Stimulated activated naive CD8-positive, alpha-beta T cell treated with anti-CD3 and anti-CD28 coated beads, Interleukin-15, Interleukin-2, amounts not matched to agents 100 ng/mL and 50 ng/mL, for 24 hours (primary cell): ENCODE data around the gene PCDHGB4.
A peak's percentile ranks its signal among the peaks of the same experiment; 100 is the strongest.
"Not testable (repeated sequence)": the region's sequence is repeated elsewhere in the genome, so short reads cannot be mapped to it uniquely, and the experiment has no call there.

Source experiments
- H3K27ac Mint-ChIP-seq: one replicate; pipeline ENCODE4 v1.8.0; 2021; ENCODE audit warnings: mild to moderate bottlenecking, mixed read lengths
- H3K27me3 Mint-ChIP-seq: one replicate; pipeline ENCODE4 v1.8.0; 2021; ENCODE audit warnings: mixed read lengths
- H3K36me3 Mint-ChIP-seq: one replicate; pipeline ENCODE4 v1.8.0; 2021; ENCODE audit warnings: low read depth, mixed read lengths
- H3K4me1 Mint-ChIP-seq: one replicate; pipeline ENCODE4 v1.8.0; 2021; ENCODE audit warnings: low read depth, mixed read lengths
- H3K4me3 Mint-ChIP-seq: one replicate; pipeline ENCODE4 v1.8.0; 2021; ENCODE audit warnings: mild to moderate bottlenecking, mixed read lengths
- H3K9me3 Mint-ChIP-seq: one replicate; pipeline ENCODE4 v1.8.0; 2021; ENCODE audit warnings: mixed read lengths

The PCDHGB4 gene

DNA sequence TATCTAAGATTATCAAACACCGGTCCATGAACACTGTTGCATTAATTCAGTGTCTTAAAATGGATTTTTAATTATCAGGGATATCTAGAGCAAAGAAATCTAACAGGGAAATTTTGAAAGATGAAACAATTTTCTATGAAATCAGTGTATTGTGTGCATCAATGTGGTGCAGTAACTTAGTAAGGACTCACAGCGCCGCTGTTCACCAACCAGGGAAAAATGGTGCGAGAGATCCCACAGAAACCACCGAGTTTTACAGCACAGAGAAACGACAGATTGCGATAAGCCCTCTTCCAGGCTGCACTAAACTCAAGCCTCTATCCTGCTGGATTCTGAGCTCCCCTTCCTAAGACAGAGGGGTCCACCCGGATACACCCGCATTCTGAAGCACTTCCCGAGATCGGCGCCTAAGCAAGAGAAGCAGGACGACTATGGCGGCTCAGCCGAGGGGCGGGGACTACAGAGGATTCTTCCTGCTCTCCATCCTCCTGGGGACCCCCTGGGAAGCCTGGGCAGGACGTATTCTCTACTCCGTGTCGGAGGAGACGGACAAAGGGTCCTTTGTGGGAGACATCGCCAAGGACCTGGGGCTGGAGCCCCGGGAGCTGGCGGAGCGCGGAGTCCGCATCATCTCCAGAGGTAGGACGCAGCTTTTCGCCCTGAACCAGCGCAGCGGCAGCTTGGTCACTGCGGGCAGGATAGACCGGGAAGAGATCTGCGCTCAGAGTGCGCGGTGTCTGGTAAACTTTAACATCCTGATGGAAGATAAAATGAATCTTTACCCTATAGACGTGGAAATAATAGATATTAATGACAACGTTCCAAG is 4.8 kb upstream of the PCDHGB4 start, which contains the start of gene PCDHGA7:
Gene PCDHGA7 (plus strand): TSS at position 274 of the 826 bp plus-strand sequence. CDS start 158 bp downstream, at position 432.
- H3K36me3 Mint-ChIP-seq = peaks cover 12% of the 10 kb centered on the region
- H3K9me3 Mint-ChIP-seq = peaks cover 32% of the 10 kb centered on the region
- peak within 1 kb of the TSS; percentile 48 for H3K4me3 Mint-ChIP-seq
- H3K27ac Mint-ChIP-seq = no peak within 1 kb of the TSS
- peaks cover 80% of the 10 kb centered on the region for H3K27me3 Mint-ChIP-seq
- no peaks in the 10 kb centered on the region for H3K4me1 Mint-ChIP-seq

DNA sequence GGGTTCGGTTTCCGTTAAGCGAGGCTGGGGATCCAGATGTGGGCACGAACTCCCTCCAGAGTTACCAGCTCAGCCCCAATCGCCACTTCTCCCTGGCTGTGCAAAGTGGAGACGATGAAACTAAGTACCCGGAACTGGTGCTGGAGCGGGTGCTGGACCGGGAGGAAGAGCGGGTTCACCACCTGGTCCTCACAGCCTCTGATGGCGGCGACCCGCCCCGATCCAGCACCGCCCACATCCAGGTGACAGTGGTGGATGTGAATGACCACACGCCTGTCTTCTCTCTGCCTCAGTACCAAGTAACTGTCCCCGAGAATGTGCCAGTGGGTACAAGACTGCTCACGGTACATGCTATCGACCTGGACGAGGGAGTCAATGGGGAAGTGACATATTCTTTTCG is 4.2 kb upstream of the PCDHGB4 start:
- Mint-ChIP-seq H3K27me3 (peaks cover 82% of the 10 kb centered on the region), H3K4me3 (no peak overlapping the region), H3K9me3 (peaks cover 34% of the 10 kb centered on the region)

DNA sequence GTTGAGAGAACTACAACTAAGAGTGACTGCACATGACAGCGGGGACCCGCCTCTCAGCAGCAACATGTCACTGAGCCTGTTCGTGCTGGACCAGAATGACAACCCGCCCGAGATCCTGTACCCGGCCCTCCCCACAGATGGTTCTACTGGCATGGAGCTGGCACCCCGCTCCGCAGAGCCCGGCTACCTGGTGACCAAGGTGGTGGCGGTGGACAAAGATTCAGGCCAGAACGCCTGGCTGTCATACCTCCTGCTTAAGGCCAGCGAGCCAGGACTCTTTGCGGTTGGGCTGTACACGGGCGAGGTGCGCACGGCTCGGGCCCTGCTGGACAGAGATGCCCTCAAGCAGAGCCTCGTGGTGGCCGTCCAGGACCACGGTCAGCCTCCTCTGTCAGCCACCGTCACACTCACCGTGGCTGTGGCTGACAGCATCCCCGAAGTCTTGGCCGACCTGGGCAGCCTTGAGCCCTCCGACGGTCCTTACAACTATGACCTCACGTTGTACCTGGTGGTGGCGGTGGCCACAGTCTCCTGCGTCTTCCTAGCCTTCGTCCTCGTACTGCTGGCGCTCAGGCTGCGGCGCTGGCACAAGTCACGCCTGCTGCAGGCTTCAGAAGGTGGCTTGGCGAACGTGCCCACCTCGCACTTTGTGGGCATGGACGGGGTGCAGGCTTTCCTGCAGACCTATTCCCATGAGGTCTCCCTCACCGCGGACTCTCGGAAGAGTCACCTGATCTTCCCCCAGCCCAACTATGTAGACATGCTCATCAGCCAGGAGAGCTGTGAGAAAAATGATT is 2.8 kb upstream of the PCDHGB4 start:
- H3K36me3 Mint-ChIP-seq = peaks cover 23% of the 10 kb centered on the region
- no peaks in the 10 kb centered on the region for H3K4me1 Mint-ChIP-seq
- no peak overlapping the region for H3K27ac Mint-ChIP-seq
- H3K4me3 Mint-ChIP-seq = no peak overlapping the region
- peaks cover 81% of the 10 kb centered on the region for H3K27me3 Mint-ChIP-seq
- H3K9me3 Mint-ChIP-seq = peaks cover 38% of the 10 kb centered on the region

More for the DNA sequence above, 4.2 kb upstream of the PCDHGB4 start:
- H3K4me1 Mint-ChIP-seq = no peaks in the 10 kb centered on the region
- no peak overlapping the region for H3K27ac Mint-ChIP-seq
- peaks cover 14% of the 10 kb centered on the region for H3K36me3 Mint-ChIP-seq

DNA sequence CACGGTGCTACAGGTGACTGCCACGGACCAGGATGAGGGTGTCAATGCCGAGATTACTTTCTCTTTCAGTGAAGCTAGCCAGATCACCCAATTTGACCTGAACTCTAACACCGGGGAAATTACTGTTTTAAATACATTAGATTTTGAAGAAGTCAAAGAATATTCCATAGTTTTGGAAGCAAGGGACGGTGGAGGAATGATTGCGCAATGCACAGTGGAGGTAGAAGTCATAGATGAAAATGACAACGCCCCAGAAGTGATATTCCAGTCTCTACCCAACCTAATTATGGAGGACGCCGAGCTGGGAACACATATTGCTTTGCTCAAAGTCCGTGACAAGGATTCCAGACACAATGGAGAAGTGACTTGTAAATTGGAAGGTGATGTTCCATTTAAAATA is 1.2 kb downstream of the PCDHGB4 start:
- Mint-ChIP-seq H3K36me3 (peaks cover 27% of the 10 kb centered on the region), H3K9me3 (peaks cover 51% of the 10 kb centered on the region), H3K4me1 (no peaks in the 10 kb centered on the region), H3K4me3 (no peak overlapping the region), H3K27ac (no peak overlapping the region), H3K27me3 (peaks cover 80% of the 10 kb centered on the region)

DNA sequence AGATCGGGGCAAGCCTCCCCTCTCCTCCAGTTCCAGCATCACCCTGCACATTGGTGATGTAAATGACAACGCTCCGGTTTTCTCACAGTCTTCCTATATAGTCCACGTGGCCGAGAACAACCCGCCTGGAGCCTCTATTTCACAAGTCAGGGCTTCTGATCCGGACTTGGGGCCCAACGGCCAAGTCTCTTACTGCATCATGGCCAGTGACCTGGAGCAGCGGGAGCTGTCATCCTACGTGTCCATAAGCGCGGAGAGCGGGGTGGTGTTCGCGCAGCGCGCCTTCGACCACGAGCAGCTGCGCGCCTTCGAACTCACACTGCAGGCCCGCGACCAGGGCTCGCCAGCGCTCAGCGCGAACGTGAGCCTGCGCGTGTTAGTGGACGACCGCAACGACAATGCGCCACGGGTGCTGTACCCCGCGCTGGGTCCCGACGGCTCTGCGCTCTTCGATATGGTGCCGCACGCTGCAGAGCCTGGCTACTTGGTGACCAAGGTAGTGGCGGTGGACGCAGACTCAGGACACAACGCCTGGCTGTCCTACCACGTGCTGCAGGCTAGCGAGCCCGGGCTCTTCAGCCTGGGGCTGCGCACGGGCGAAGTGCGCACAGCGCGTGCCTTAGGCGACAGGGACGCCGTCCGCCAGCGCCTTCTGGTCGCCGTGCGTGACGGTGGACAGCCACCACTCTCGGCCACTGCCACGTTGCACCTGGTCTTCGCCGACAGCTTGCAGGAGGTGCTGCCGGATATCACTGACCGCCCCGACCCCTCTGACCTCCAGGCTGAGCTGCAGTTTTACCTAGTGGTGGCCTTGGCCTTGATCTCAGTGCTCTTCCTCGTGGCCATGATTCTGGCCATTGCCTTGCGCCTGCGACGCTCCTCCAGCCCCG is 1.9 kb downstream of the PCDHGB4 start:
- H3K27ac Mint-ChIP-seq = no peak overlapping the region
- H3K36me3 Mint-ChIP-seq = peaks cover 28% of the 10 kb centered on the region
- peaks cover 80% of the 10 kb centered on the region for H3K27me3 Mint-ChIP-seq

DNA sequence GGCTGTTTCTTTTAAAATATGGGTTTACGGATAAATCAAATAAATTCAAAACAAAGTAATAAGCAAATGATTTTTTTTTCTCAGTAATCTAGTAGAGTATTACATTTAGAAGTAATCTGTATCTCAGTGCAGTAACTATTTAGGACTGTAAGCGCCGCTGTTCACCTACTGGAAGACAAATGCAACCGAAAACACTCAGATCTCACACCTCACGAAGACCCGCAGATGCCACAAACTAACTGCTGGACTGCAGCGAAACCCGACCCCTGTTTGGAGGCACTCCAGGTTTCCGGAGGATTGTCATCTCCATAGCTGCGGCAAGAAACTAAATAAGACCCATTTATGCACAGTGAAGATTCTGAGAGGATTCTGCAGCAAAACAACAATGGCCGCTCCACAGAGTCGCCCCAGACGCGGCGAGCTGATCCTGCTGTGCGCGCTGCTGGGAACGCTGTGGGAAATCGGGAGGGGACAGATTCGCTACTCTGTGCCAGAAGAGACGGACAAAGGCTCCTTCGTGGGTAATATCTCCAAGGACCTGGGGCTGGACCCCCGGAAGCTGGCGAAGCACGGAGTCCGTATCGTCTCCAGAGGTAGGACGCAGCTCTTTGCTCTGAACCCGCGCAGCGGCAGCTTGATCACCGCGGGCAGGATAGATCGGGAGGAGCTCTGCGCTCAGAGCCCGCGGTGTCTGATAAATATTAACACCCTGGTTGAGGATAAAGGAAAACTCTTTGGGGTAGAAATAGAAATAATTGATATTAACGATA is 5.1 kb downstream of the PCDHGB4 start, which contains the start of gene PCDHGA8:
Gene PCDHGA8 (plus strand): TSS at position 205 of the 770 bp plus-strand sequence. CDS start 181 bp downstream, at position 386.
- H3K27me3 Mint-ChIP-seq = peaks cover 75% of the 10 kb centered on the region
- H3K27ac Mint-ChIP-seq = no peak within 1 kb of the TSS
- peaks cover 43% of the 10 kb centered on the region for H3K9me3 Mint-ChIP-seq
- peaks cover 24% of the 10 kb centered on the region for H3K36me3 Mint-ChIP-seq
- H3K4me3 Mint-ChIP-seq = no peak within 1 kb of the TSS
- no peaks in the 10 kb centered on the region for H3K4me1 Mint-ChIP-seq

More for the DNA sequence above, 1.9 kb downstream of the PCDHGB4 start:
- H3K9me3 Mint-ChIP-seq = peaks cover 52% of the 10 kb centered on the region
- no peak overlapping the region for H3K4me3 Mint-ChIP-seq
- H3K4me1 Mint-ChIP-seq = no peaks in the 10 kb centered on the region

DNA sequence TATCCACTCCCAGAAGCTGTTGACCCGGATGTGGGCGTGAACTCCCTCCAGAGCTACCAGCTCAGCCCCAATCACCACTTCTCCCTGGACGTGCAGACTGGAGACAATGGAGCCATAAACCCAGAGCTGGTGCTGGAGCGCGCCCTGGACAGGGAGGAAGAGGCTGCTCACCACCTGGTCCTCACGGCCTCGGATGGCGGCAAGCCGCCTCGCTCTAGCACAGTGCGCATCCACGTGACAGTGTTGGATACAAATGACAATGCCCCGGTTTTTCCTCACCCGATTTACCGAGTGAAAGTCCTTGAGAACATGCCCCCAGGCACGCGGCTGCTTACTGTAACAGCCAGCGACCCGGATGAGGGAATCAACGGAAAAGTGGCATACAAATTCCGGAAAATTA is 5.8 kb downstream of the PCDHGB4 start:
- H3K27ac Mint-ChIP-seq = no peak overlapping the region
- H3K4me3 Mint-ChIP-seq = no peak overlapping the region
- H3K27me3 Mint-ChIP-seq = peaks cover 73% of the 10 kb centered on the region
- H3K4me1 Mint-ChIP-seq = no peaks in the 10 kb centered on the region
- H3K36me3 Mint-ChIP-seq = peaks cover 23% of the 10 kb centered on the region
- H3K9me3 Mint-ChIP-seq = peaks cover 42% of the 10 kb centered on the region

DNA sequence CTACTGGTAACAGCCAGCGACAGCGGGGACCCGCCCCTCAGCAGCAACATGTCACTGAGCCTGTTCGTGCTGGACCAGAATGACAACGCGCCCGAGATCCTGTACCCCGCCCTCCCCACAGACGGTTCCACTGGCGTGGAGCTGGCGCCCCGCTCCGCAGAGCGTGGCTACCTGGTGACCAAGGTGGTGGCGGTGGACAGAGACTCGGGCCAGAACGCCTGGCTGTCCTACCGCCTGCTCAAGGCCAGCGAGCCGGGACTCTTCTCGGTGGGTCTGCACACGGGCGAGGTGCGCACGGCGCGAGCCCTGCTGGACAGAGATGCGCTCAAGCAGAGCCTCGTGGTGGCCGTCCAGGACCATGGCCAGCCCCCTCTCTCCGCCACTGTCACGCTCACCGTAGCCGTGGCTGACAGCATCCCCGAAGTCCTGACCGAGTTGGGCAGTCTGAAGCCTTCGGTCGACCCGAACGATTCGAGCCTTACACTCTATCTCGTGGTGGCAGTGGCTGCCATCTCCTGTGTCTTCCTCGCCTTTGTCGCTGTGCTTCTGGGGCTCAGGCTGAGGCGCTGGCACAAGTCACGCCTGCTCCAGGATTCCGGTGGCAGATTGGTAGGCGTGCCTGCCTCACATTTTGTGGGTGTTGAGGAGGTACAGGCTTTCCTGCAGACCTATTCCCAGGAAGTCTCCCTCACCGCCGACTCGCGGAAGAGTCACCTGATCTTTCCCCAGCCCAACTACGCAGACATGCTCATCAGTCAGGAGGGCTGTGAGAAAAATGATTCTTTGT is 7.1 kb downstream of the PCDHGB4 start:
- Mint-ChIP-seq H3K36me3 (peaks cover 14% of the 10 kb centered on the region), H3K27me3 (peaks cover 74% of the 10 kb centered on the region), H3K9me3 (peaks cover 42% of the 10 kb centered on the region)
- not testable (repeated sequence) for H3K4me1 Mint-ChIP-seq, H3K4me3 Mint-ChIP-seq, H3K27ac Mint-ChIP-seq

DNA sequence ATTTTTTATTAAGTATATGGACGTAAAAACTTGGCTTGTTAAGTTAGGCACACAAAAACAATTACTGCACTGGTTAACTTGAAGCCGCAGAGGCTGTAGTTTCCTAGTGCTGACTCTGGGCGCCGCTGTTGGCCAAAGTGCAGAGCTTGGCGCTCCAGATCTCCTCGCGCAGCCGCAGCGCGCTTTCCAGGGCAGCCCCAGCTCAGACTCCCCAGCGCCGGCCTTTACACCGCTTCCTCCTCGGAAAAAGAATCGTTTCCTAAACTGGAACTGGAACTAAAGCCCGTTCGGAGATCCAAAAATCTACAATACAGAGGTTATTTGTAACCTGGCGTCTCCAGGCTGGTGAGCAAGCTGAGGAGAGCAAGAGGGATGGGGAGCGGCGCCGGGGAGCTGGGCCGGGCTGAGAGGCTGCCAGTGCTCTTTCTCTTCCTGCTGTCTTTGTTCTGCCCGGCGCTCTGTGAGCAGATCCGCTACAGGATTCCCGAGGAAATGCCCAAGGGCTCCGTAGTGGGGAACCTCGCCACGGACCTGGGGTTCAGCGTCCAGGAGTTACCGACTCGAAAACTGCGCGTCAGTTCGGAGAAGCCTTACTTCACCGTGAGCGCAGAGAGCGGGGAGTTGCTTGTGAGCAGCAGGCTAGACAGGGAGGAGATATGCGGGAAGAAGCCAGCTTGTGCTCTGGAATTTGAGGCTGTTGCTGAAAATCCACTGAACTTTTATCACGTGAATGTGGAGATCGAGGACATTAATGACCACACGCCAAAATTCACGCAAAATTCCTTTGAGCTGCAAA is 10.5 kb downstream of the PCDHGB4 start, which contains the start of gene PCDHGB5:
Gene PCDHGB5 (plus strand): TSS at position 192 of the 796 bp plus-strand sequence. CDS start 181 bp downstream, at position 373.
- Mint-ChIP-seq H3K4me3 (peak within 1 kb of the TSS; percentile 32), H3K36me3 (peaks cover 15% of the 10 kb centered on the region), H3K27me3 (peaks cover 69% of the 10 kb centered on the region), H3K9me3 (peaks cover 28% of the 10 kb centered on the region)
- not testable (repeated sequence) for H3K4me1 Mint-ChIP-seq, H3K27ac Mint-ChIP-seq

DNA sequence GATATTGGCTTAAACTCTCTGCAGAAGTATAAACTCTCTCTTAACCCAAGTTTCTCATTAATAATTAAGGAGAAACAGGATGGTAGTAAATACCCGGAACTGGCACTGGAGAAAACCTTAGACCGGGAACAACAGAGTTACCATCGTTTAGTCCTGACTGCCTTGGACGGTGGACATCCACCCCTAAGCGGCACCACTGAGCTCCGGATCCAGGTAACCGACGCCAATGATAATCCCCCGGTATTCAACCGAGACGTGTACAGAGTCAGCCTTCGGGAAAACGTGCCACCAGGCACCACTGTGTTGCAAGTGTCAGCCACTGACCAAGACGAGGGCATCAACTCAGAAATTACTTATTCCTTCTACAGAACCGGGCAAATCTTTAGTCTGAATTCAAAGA is 11.1 kb downstream of the PCDHGB4 start:
- H3K4me3 Mint-ChIP-seq = no peak overlapping the region
- peaks cover 71% of the 10 kb centered on the region for H3K27me3 Mint-ChIP-seq
- peaks cover 25% of the 10 kb centered on the region for H3K9me3 Mint-ChIP-seq
- no peak overlapping the region for H3K27ac Mint-ChIP-seq
- H3K36me3 Mint-ChIP-seq = peaks cover 12% of the 10 kb centered on the region
- no peaks in the 10 kb centered on the region for H3K4me1 Mint-ChIP-seq

DNA sequence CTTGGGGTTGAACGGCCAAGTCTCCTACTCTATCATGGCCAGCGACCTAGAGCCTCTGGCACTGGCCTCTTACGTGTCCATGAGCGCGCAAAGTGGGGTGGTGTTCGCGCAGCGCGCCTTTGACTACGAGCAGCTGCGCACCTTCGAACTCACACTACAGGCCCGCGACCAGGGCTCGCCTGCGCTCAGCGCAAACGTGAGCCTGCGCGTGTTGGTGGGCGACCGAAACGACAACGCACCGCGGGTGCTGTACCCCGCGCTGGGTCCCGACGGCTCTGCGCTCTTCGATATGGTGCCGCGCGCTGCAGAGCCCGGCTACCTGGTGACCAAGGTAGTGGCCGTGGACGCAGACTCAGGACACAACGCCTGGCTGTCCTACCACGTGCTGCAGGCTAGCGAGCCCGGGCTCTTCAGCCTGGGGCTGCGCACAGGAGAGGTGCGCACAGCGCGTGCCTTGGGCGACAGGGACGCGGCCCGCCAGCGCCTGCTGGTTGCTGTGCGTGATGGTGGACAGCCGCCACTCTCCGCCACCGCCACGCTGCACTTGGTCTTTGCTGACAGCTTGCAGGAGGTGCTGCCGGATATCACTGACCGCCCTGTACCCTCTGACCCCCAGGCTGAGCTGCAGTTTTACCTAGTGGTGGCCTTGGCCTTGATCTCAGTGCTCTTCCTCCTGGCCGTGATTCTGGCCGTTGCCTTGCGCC is 12.2 kb downstream of the PCDHGB4 start:
- Mint-ChIP-seq H3K4me1 (no peaks in the 10 kb centered on the region), H3K27me3 (peaks cover 72% of the 10 kb centered on the region), H3K9me3 (peaks cover 18% of the 10 kb centered on the region), H3K4me3 (no peak overlapping the region), H3K27ac (no peak overlapping the region), H3K36me3 (peaks cover 6% of the 10 kb centered on the region)
